Measurements from ENCODE around the gene MRPL48. TPM values are rescaled to one million over a fixed set of nuclear protein-coding genes. Genes with fewer than 3 reads are reported as not detected.
A peak's percentile ranks its signal among the peaks of the same experiment; 100 is the strongest.

Gene MRPL48
- total RNA-seq, 1 donor from 2014 or later, result 26.4 TPM

GRCh38 chr11:73753938-73754337 lies 33.7 kb upstream of the MRPL48 start:
- H3K4me1 Mint-ChIP-seq (ENCODE audit: unreplicated experiment), result peaks cover 52% of the 10 kb centered on the region
- H3K36me3 Mint-ChIP-seq (ENCODE audit: unreplicated experiment), result peaks cover 6% of the 10 kb centered on the region
- H3K27me3 Mint-ChIP-seq (ENCODE audit: unreplicated experiment), result no peaks in the 10 kb centered on the region
- no peaks in the 10 kb centered on the region for H3K9me3 Mint-ChIP-seq (ENCODE audit: unreplicated experiment)
- DNase-seq (ENCODE audit: extremely low spot score, unreplicated experiment), result no peak
- no peak overlapping the region for H3K27ac Mint-ChIP-seq (ENCODE audit: unreplicated experiment)
- no peak for TF ChIP-seq CTCF (IDR thresholded peaks at IDR 0.05)
- H3K4me3 Mint-ChIP-seq (ENCODE audit: unreplicated experiment), result no peak overlapping the region

DNA sequence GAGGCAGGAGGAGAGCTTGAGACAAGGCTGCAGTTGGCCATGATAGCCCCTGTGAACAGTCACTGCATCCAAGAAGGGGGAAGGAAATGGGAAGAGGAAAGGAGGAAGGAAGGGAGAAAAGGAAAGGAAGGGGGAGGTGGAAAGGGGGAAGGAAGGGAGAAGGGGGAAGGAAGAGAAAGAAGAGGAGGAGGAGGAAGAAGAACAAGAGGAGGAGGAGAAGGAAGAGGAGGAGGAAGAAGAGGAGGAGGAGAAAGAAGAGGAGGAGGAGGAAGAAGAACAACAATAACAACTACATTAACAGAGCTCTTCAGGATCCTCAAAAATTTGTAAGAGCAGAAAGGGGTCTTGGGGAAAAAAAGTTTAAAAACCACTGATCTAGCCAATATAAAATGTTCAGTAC lies 32.0 kb upstream of the MRPL48 start:
- Mint-ChIP-seq H3K27ac (ENCODE audit: unreplicated experiment) (no peak overlapping the region), H3K4me1 (ENCODE audit: unreplicated experiment) (peaks cover 48% of the 10 kb centered on the region), H3K36me3 (ENCODE audit: unreplicated experiment) (peaks cover 6% of the 10 kb centered on the region), H3K9me3 (ENCODE audit: unreplicated experiment) (no peaks in the 10 kb centered on the region), H3K27me3 (ENCODE audit: unreplicated experiment) (no peaks in the 10 kb centered on the region), H3K4me3 (ENCODE audit: unreplicated experiment) (no peak overlapping the region)
- no peak for TF ChIP-seq CTCF (IDR thresholded peaks at IDR 0.05)
- no peak for DNase-seq (ENCODE audit: extremely low spot score, unreplicated experiment)

DNA sequence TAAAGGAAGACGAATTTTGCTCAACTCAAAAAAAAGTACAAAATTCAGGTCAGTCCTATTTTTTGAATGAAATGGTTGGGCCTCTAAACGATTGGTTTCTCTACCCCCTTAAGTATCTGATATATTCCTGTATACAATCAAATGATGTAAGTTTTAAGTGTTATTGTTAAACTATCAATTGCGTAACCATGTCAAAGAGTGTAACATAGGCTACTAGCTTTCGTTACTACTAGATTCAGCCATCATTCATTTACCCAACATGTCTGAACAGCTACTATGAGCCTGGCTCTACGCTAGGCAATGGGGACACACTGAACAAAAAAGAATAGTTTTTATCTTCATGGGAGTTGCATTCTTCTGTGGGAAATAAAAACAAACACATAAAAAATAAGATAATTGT lies 30.1 kb upstream of the MRPL48 start:
- H3K27me3 Mint-ChIP-seq (ENCODE audit: unreplicated experiment), result no peaks in the 10 kb centered on the region
- peaks cover 36% of the 10 kb centered on the region for H3K4me1 Mint-ChIP-seq (ENCODE audit: unreplicated experiment)
- no peaks in the 10 kb centered on the region for H3K9me3 Mint-ChIP-seq (ENCODE audit: unreplicated experiment)
- no peak for DNase-seq (ENCODE audit: extremely low spot score, unreplicated experiment)
- peaks cover 4% of the 10 kb centered on the region for H3K36me3 Mint-ChIP-seq (ENCODE audit: unreplicated experiment)
- no peak for TF ChIP-seq CTCF (IDR thresholded peaks at IDR 0.05)
- peak overlapping the region; percentile 23 for H3K4me3 Mint-ChIP-seq (ENCODE audit: unreplicated experiment)
- H3K27ac Mint-ChIP-seq (ENCODE audit: unreplicated experiment), result no peak overlapping the region

DNA sequence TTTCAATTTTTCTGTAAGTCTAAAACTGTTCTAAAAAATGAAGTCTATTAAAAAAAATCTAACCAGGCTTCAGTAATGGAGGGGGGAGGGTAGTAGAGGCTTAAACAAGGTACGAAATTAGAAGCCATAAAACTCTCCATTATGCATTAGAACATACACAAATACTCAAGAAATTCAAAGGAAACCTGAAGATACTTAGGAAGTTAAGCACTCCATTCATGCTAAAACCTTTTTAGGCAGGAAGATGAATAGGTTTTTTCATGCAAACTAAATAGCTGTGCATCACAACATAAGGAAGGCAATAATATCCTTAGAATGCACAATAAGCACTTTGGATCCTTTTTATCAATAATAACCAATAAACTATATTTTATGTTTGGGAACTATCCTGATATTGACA lies 29.2 kb upstream of the MRPL48 start:
- peak overlapping the region; percentile 40 for H3K27ac Mint-ChIP-seq (ENCODE audit: unreplicated experiment)
- peak overlapping the region; percentile 99 for H3K4me3 Mint-ChIP-seq (ENCODE audit: unreplicated experiment)
- peaks cover 2% of the 10 kb centered on the region for H3K36me3 Mint-ChIP-seq (ENCODE audit: unreplicated experiment)
- H3K4me1 Mint-ChIP-seq (ENCODE audit: unreplicated experiment), result peaks cover 34% of the 10 kb centered on the region
- TF ChIP-seq CTCF (IDR thresholded peaks at IDR 0.05), result no peak
- H3K9me3 Mint-ChIP-seq (ENCODE audit: unreplicated experiment), result no peaks in the 10 kb centered on the region
- no peak for DNase-seq (ENCODE audit: extremely low spot score, unreplicated experiment)
- no peaks in the 10 kb centered on the region for H3K27me3 Mint-ChIP-seq (ENCODE audit: unreplicated experiment)

DNA sequence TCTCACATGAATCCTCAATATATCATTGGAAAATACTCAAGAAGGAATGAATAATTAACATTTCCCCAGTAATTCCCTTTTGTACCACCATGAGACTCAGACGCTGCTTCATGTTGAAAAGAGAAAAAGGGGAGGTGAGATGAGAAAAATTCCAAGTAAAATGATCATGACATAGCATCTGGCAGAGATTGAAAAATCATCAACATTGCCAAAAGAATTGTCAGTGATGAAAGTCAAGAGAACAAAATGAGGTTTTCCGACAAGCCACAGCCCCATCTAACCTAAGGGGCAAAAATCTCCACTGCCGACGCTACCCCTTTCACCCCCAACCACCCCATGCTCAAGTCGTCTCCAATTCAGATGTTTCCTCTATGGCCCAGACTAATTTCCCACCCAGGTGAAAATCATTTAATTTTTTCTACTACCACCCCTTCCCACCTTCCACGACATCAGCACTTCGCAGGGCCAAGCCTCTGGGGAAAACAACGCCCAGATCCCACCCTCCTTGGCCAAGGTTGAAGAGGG lies 28.0 kb upstream of the MRPL48 start:
- DNase-seq (ENCODE audit: extremely low spot score, unreplicated experiment), result no peak
- peak overlapping the region; percentile 97 for H3K27ac Mint-ChIP-seq (ENCODE audit: unreplicated experiment)
- TF ChIP-seq CTCF (IDR thresholded peaks at IDR 0.05), result peak; percentile 18
- peaks cover 7% of the 10 kb centered on the region for H3K27me3 Mint-ChIP-seq (ENCODE audit: unreplicated experiment)
- no peaks in the 10 kb centered on the region for H3K36me3 Mint-ChIP-seq (ENCODE audit: unreplicated experiment)
- peaks cover 30% of the 10 kb centered on the region for H3K4me1 Mint-ChIP-seq (ENCODE audit: unreplicated experiment)
- no peaks in the 10 kb centered on the region for H3K9me3 Mint-ChIP-seq (ENCODE audit: unreplicated experiment)
- peak overlapping the region; percentile 99 for H3K4me3 Mint-ChIP-seq (ENCODE audit: unreplicated experiment)

Data from osteocyte (in vitro differentiated cells).